ENCODE results near the gene SSTR1.
A peak's percentile ranks its signal among the peaks of the same experiment; 100 is the strongest.

SSTR1 gene

GRCh38 chr14:38203929-38204718 is 3.6 kb upstream of the SSTR1 start:
- H3K27ac ChIP-seq (ENCODE audit: low read length), result no peak overlapping the region

GRCh38 chr14:38204719-38205115 is 3.0 kb upstream of the SSTR1 start:
- H3K27me3 ChIP-seq (ENCODE audit: control insufficient read depth, insufficient read depth, low read length), result peaks cover 47% of the 10 kb centered on the region
- H3K4me1 ChIP-seq (ENCODE audit: control insufficient read depth, low read depth, low read length), result peaks cover 14% of the 10 kb centered on the region
- no peak overlapping the region for H3K9ac ChIP-seq (ENCODE audit: low read length)
- H3K27ac ChIP-seq (ENCODE audit: low read length), result no peak overlapping the region
- no peak overlapping the region for H3K4me3 ChIP-seq (ENCODE audit: low read length)
- H3K9me3 ChIP-seq (ENCODE audit: control insufficient read depth, low read depth, low read length), result no peaks in the 10 kb centered on the region
- H3K36me3 ChIP-seq (ENCODE audit: control insufficient read depth, low read depth, low read length), result peaks cover 16% of the 10 kb centered on the region

More at GRCh38 chr14:38203929-38204718, 3.6 kb upstream of the SSTR1 start:
- H3K4me3 ChIP-seq (ENCODE audit: low read length), result no peak overlapping the region
- H3K4me1 ChIP-seq (ENCODE audit: control insufficient read depth, low read depth, low read length), result peaks cover 14% of the 10 kb centered on the region
- H3K36me3 ChIP-seq (ENCODE audit: control insufficient read depth, low read depth, low read length), result peaks cover 21% of the 10 kb centered on the region
- no peaks in the 10 kb centered on the region for H3K9me3 ChIP-seq (ENCODE audit: control insufficient read depth, low read depth, low read length)
- H3K27me3 ChIP-seq (ENCODE audit: control insufficient read depth, insufficient read depth, low read length), result peaks cover 41% of the 10 kb centered on the region
- no peak overlapping the region for H3K9ac ChIP-seq (ENCODE audit: low read length)

GRCh38 chr14:38205119-38205813 is 2.4 kb upstream of the SSTR1 start:
- Histone ChIP-seq H3K36me3 (ENCODE audit: control insufficient read depth, low read depth, low read length) (peaks cover 10% of the 10 kb centered on the region), H3K9me3 (ENCODE audit: control insufficient read depth, low read depth, low read length) (no peaks in the 10 kb centered on the region), H3K27me3 (ENCODE audit: control insufficient read depth, insufficient read depth, low read length) (peaks cover 53% of the 10 kb centered on the region), H3K9ac (ENCODE audit: low read length) (no peak overlapping the region), H3K27ac (ENCODE audit: low read length) (no peak overlapping the region), H3K4me1 (ENCODE audit: control insufficient read depth, low read depth, low read length) (peaks cover 14% of the 10 kb centered on the region), H3K4me3 (ENCODE audit: low read length) (no peak overlapping the region)

GRCh38 chr14:38205949-38206665 is 1.6 kb upstream of the SSTR1 start:
- Histone ChIP-seq H3K9ac (ENCODE audit: low read length) (no peak overlapping the region), H3K27ac (ENCODE audit: low read length) (no peak overlapping the region), H3K9me3 (ENCODE audit: control insufficient read depth, low read depth, low read length) (no peaks in the 10 kb centered on the region), H3K27me3 (ENCODE audit: control insufficient read depth, insufficient read depth, low read length) (peaks cover 61% of the 10 kb centered on the region), H3K4me3 (ENCODE audit: low read length) (no peak overlapping the region), H3K36me3 (ENCODE audit: control insufficient read depth, low read depth, low read length) (peaks cover 4% of the 10 kb centered on the region), H3K4me1 (ENCODE audit: control insufficient read depth, low read depth, low read length) (peaks cover 14% of the 10 kb centered on the region)

- no peak overlapping the region for H3K4me3 ChIP-seq (ENCODE audit: low read length)
- H3K27me3 ChIP-seq (ENCODE audit: control insufficient read depth, insufficient read depth, low read length), result peaks cover 68% of the 10 kb centered on the region
- no peak overlapping the region for H3K27ac ChIP-seq (ENCODE audit: low read length)
- H3K9ac ChIP-seq (ENCODE audit: low read length), result no peak overlapping the region
- H3K4me1 ChIP-seq (ENCODE audit: control insufficient read depth, low read depth, low read length), result peaks cover 14% of the 10 kb centered on the region
- H3K36me3 ChIP-seq (ENCODE audit: control insufficient read depth, low read depth, low read length), result no peaks in the 10 kb centered on the region
- no peaks in the 10 kb centered on the region for H3K9me3 ChIP-seq (ENCODE audit: control insufficient read depth, low read depth, low read length)
Observed at GRCh38 chr14:38206689-38207376, 871 bp upstream of the SSTR1 start.

GRCh38 chr14:38207377-38207735 is 348 bp upstream of the SSTR1 start:
- H3K9me3 ChIP-seq (ENCODE audit: control insufficient read depth, low read depth, low read length), result no peaks in the 10 kb centered on the region
- H3K36me3 ChIP-seq (ENCODE audit: control insufficient read depth, low read depth, low read length), result no peaks in the 10 kb centered on the region
- H3K4me1 ChIP-seq (ENCODE audit: control insufficient read depth, low read depth, low read length), result peaks cover 14% of the 10 kb centered on the region
- H3K4me3 ChIP-seq (ENCODE audit: low read length), result peak overlapping the region; percentile 54
- H3K9ac ChIP-seq (ENCODE audit: low read length), result no peak overlapping the region
- H3K27me3 ChIP-seq (ENCODE audit: control insufficient read depth, insufficient read depth, low read length), result peaks cover 74% of the 10 kb centered on the region
- H3K27ac ChIP-seq (ENCODE audit: low read length), result no peak overlapping the region

GRCh38 chr14:38208618-38209562 is 1.2 kb downstream of the SSTR1 start:
- Histone ChIP-seq H3K9me3 (ENCODE audit: control insufficient read depth, low read depth, low read length) (no peaks in the 10 kb centered on the region), H3K9ac (ENCODE audit: low read length) (no peak overlapping the region), H3K36me3 (ENCODE audit: control insufficient read depth, low read depth, low read length) (no peaks in the 10 kb centered on the region), H3K4me3 (ENCODE audit: low read length) (peak overlapping the region; percentile 54), H3K4me1 (ENCODE audit: control insufficient read depth, low read depth, low read length) (peaks cover 8% of the 10 kb centered on the region), H3K27me3 (ENCODE audit: control insufficient read depth, insufficient read depth, low read length) (peaks cover 89% of the 10 kb centered on the region), H3K27ac (ENCODE audit: low read length) (no peak overlapping the region)

- H3K36me3 ChIP-seq (ENCODE audit: control insufficient read depth, low read depth, low read length), result no peaks in the 10 kb centered on the region
- no peak overlapping the region for H3K9ac ChIP-seq (ENCODE audit: low read length)
- H3K4me3 ChIP-seq (ENCODE audit: low read length), result peak overlapping the region; percentile 54
- peaks cover 8% of the 10 kb centered on the region for H3K4me1 ChIP-seq (ENCODE audit: control insufficient read depth, low read depth, low read length)
- H3K9me3 ChIP-seq (ENCODE audit: control insufficient read depth, low read depth, low read length), result no peaks in the 10 kb centered on the region
- H3K27ac ChIP-seq (ENCODE audit: low read length), result no peak overlapping the region
- H3K27me3 ChIP-seq (ENCODE audit: control insufficient read depth, insufficient read depth, low read length), result peaks cover 98% of the 10 kb centered on the region
Observed at GRCh38 chr14:38209572-38210557, 2.2 kb downstream of the SSTR1 start.

- peaks cover 98% of the 10 kb centered on the region for H3K27me3 ChIP-seq (ENCODE audit: control insufficient read depth, insufficient read depth, low read length)
- H3K9ac ChIP-seq (ENCODE audit: low read length), result no peak overlapping the region
- H3K9me3 ChIP-seq (ENCODE audit: control insufficient read depth, low read depth, low read length), result no peaks in the 10 kb centered on the region
- H3K36me3 ChIP-seq (ENCODE audit: control insufficient read depth, low read depth, low read length), result no peaks in the 10 kb centered on the region
- peak overlapping the region; percentile 17 for H3K4me3 ChIP-seq (ENCODE audit: low read length)
- no peak overlapping the region for H3K27ac ChIP-seq (ENCODE audit: low read length)
- peaks cover 8% of the 10 kb centered on the region for H3K4me1 ChIP-seq (ENCODE audit: control insufficient read depth, low read depth, low read length)
Observed at GRCh38 chr14:38210587-38211216, 3.0 kb downstream of the SSTR1 start.
